ENCODE results near the gene SLIT3.

SLIT3 gene

GRCh38 chr5:168681556-168682183 is 619.3 kb downstream of the SLIT3 start:
- DNase-seq, result no peak

- no peak for DNase-seq
These were observed 620.5 kb downstream of the SLIT3 start for GRCh38 chr5:168680395-168680794.

- peak in 3 of 4 experiments; percentile 21 to 49 (median 22) for DNase-seq
These were observed 621.4 kb downstream of the SLIT3 start for GRCh38 chr5:168679515-168679920.

GRCh38 chr5:168676501-168676900 is 624.4 kb downstream of the SLIT3 start:
- no peak for DNase-seq

- no peak for DNase-seq
These were observed 625.0 kb downstream of the SLIT3 start for GRCh38 chr5:168675883-168676408.

GRCh38 chr5:168674893-168675482 is 626.0 kb downstream of the SLIT3 start:
- no peak for DNase-seq

DNA sequence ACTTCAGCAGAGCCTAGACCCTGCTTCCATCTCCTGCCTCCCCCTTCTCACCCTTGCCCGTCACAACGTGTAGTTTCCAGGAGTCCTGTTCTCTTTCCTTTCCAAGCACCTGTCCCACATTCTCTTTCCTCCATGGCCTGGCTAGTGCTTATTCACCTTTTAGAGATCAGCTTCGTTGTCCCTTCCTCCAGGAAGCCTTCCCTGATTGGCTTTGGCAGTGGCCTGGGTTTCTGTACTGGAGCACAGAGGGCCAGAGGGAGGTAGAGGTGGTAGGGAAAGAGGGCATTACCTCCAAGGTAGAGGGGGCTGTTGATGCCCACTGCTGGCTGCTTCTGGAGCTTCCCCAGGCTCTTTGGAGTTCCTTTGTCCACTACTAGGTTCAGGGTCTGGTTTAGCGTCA is 628.1 kb downstream of the SLIT3 start:
- no peak for DNase-seq

DNA sequence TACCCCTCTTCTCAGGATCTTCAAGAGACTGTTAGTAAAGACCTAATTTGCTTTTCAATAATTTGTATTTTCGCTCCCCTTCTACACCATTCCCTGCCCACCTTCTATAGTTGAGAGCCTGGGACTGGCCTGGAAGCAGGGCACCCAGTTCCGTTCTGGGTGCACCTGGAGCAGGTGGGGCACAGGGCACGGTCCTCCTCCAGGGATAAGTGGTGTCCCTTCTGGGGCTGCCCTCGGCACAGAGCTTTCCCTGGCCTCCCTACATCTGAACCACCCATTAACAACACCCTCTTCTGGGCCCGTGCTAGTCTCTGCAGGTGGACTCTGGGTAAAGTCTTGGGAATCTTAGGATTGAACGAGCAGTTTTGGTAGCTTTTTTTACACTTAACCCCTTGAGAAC is 628.9 kb downstream of the SLIT3 start:
- no peak for DNase-seq

DNA sequence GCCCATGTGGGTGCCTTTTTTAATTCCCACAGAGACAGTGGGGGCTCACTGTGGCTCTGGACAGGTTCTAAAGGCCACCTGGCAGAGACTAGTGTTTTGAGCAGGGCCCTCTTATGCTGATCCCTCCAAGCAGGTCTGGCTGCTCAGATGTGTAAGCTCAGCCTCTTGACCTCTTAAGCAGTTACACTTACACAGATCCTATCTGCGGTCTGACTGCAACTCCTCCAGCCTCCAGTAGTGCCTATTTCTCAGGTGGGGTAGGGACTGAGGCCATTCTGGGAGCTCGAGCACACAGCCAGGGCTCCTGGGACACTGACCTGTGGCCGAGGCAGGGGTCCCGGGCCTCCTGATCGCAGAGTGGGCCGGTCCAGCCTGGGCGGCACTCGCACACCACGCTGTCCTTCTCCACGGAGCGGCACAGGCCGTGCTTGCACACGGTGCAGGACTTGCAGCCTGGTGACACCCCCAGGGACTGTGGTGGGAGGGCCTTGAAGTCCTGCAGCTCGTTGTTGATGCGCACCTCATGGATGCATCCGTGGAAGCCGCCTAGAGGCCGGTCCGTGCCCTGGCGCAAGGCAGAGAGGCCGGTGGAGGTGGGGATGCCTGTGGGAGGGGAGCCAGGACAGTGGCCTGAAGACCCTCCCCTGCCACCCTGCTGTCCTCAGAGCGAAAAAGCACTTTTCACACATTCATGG is 629.9 kb downstream of the SLIT3 start:
- DNase-seq, result no peak

GRCh38 chr5:168669668-168670378 is 631.1 kb downstream of the SLIT3 start:
- no peak for DNase-seq

- no peak for DNase-seq
These were observed 631.8 kb downstream of the SLIT3 start for GRCh38 chr5:168669156-168669555.

DNA sequence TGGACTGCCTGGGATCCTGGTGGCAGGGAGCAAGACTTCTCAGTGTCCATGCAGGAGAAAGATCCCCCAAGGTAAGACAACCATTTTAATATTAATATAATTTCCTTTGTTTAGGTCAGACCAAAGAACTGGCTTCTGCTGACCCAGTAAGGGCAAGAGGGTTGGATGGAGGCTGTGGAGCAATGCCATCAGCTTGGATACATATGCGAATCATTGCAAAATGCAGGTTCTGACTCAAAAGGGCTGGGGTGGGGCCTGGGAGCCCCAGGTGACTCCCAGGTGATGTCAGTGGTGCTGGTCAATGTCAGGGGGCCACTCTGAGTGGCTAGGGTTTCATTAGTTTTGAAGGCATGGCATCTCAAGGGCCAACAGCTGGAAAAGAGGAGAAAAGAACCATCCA is 632.9 kb downstream of the SLIT3 start:
- no peak for DNase-seq

DNA sequence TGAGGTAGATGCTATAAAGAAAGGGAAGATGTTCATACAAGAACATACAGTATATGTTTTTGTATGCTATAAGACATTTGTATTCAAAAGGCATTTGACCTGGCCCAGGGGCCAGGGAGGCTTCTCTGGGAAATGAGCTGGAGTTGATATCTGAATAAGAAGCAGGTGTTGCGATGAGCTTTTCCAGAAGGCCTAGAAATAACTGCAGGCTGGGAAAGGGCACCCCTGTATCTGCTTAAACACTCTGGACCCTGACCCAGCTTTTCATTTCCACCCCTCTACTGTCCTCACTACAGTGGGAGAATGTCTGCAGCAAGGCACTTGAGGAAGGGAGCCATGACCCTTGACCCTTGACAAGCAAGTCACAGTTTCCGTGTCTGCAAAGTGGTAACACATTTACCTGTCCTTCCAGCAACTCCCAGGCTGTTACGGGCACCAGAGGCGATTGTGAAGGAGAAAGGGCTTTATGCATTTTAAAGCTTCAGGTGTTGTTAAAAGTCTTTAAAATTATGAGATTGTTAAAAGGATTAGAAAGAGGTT is 633.6 kb downstream of the SLIT3 start:
- no peak for DNase-seq

DNA sequence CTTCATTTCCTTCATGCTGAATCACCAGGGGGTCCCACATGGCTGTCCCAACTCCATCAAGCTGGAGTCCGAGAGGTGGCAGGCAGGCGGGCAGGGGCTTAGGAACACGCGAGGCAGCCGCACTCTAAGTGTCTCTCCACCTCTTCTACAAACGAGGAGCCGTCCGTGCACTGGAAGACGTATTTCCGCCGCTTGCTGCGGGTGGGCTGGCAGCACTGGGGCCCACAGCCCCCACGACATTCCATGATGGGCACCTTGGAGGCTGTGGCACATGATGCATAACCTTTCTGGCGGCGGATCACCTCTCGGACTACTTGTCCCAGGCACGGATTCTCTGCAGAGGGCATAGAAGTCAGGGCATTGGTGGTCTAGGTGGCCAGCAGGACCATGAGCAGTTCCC is 634.6 kb downstream of the SLIT3 start:
- no peak for DNase-seq

DNA sequence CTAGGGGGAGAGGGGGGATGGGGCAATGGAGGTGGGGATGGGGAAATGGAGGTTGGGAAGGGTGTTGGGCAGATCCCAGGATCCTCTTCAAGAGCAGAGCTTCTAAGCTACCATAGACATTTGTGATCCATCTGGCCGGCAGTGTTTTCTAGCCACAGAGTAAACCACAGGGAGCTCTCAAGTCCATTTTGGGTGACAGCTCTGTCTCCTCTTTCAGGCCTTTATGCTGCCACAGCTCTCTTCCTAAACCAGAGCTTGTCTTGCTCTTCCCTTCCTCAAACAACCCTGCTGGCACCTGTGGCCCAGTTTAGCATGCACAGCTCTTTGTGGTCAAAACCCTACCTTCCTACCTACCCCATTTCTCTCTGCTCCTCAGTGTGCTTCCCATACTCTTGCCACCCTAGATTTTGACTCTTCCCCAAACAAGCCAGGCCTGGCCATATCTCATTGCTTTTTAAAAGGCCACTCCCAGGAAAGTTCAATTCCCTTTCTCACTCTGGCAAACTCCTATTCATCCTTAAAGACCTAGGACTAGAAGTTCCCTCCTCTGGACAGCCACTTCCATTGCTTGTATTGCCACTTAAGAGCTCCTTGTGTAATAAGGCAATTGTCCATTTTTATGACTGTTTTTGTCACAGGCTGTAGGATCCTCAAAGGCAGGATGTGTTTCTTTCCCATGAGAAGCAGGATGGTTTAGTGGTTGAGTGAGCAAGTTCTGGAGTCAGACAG is 637.5 kb downstream of the SLIT3 start:
- DNase-seq, result no peak

DNA sequence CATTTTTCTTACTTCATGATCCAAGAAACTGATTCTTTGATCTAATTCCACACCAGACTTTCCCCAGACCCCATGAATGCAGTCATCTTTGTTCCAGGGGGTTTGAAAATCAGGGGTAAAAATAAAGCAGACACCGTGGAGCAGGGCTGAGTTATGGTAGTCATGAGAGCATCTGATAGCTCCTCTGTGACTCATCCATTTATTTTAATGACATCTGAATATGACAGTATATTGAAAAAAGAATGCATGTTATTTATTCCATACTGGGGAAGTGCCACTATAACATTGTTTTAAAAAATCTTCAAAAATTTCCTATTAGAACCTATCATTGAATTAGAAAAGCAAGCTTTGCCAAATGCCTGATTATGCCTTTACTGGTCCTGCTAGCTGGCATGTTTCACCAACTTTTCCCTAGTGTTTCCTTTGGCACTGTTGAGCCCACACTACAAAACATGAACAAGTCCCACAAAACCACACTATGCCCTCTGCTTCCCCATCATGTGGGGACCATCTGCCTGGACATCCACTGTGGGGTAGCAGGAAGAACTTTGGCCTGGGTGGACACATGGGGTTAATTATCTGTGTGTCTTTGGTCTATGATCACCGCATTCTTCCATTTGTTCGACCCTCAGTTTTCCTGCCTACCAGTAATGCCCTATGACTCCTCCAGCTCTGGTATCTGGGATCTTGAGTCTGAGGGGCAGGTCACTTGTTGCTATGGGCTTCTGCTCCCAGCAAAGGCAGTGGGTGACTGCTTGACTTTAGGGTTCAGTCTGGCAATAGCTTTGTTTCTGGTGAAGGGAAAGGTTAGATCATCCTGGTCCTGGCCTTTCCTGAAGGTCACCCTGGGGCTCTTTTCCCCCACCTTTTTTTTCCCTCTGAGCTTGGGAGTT is 639.1 kb downstream of the SLIT3 start:
- no peak for DNase-seq

GRCh38 chr5:168660691-168661090 is 640.2 kb downstream of the SLIT3 start:
- no peak for DNase-seq

- DNase-seq, result no peak
These were observed 641.6 kb downstream of the SLIT3 start for GRCh38 chr5:168659286-168659847.

DNA sequence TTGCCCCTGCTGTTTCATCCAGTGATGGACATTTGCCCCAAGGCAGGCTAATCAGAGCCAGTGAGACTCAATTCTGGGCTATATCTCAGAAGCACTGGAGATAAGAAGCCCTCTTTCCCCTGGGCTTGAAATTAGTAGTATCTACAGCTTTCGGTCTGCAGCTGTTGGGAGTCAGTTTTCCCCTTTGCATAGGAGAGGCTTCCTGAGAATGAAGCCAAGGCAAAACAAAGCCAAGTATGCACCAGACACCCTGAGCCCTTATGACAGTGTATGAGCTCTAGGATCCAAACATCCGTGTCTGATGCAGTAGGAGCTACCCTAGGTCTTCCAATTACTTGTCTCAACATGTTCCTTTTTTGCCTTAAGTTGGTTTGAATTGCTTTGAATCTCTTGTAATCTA is 642.5 kb downstream of the SLIT3 start:
- no peak for DNase-seq

DNA sequence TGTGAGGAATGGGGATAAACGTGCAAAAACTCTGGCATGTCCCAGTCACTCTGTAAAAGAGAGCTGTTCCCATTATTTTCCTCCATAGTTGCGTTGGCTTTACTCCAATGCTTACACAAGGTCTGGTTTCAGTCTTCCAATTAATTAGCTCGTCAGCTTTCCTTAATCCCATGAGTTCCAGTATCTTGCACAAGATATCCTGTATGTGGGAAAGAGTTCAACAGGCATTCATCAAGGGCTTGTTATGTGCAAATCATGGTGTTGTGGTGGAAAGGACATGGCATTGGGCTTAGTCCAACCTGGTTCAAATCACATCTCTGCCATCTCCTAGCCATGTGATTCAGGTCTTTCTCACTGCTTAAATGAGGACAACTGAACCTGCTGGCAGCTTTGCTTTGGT is 644.3 kb downstream of the SLIT3 start:
- no peak for DNase-seq

- DNase-seq, result no peak
These were observed 645.6 kb downstream of the SLIT3 start for GRCh38 chr5:168655316-168655715.

Measured in activated naive CD4-positive, alpha-beta T cell (primary cell).